SK-N-SH treated with all-trans-retinoic acid at 6 μM for 48 hours (cell line): ENCODE data around the gene ELAVL1.

Experiments used
- ATAC-seq: fragments of 200-7000 bp; cut with Tn5 transposase; 3 replicates; pipeline ENCODE4 v1.9.1; 2020; ENCODE audit warnings: mild to moderate bottlenecking, moderate library complexity
- ARNTL ChIP-seq: fragments of 450-650 bp; formaldehyde crosslinking; IDR thresholded peaks from 2 replicates; pipeline ENCODE4 v1.5.0; 2020; ENCODE audit warnings: low read depth, mild to moderate bottlenecking, moderate library complexity, borderline replicate concordance
- BACH2 ChIP-seq: fragments of 250-450 bp; sonication (Bioruptor Pico); IDR thresholded peaks from 2 replicates; pipeline ENCODE4 v1.9.0; 2021; ENCODE audit warnings: mild to moderate bottlenecking, borderline replicate concordance
- CREB5 ChIP-seq: fragments of 250-450 bp; sonication (Bioruptor Pico); IDR thresholded peaks from 2 replicates; pipeline ENCODE4 v1.5.1; 2020; ENCODE audit warnings: low read depth, mild to moderate bottlenecking, moderate library complexity
- CSDC2 ChIP-seq: fragments of 250-450 bp; sonication (Bioruptor Pico); IDR thresholded peaks from 2 replicates; pipeline ENCODE4 v1.5.0; 2020; ENCODE audit warnings: mild to moderate bottlenecking, moderate library complexity
- ESRRG ChIP-seq: fragments of 250-450 bp; sonication (Bioruptor Pico); IDR thresholded peaks from 2 replicates; pipeline ENCODE4 v1.6.1; 2021; ENCODE audit warnings: mild to moderate bottlenecking
- GLIS3 ChIP-seq: fragments of 250-450 bp; sonication (Bioruptor Pico); IDR thresholded peaks from 2 replicates; pipeline ENCODE4 v1.5.0; 2020; ENCODE audit warnings: mild to moderate bottlenecking, moderate library complexity
- ISL1 ChIP-seq: fragments of 250-450 bp; sonication (Bioruptor Pico); IDR thresholded peaks from 2 replicates; pipeline ENCODE4 v2.1.2; 2022; ENCODE audit warnings: mild to moderate bottlenecking, moderate library complexity
- OSR1 ChIP-seq: fragments of 250-450 bp; sonication (Bioruptor Pico); IDR thresholded peaks from 2 replicates; pipeline ENCODE4 v1.8.0; 2022; ENCODE audit warnings: moderate library complexity, mild to moderate bottlenecking, inconsistent platforms
- PATZ1 ChIP-seq: fragments of 250-450 bp; sonication (Bioruptor Pico); IDR thresholded peaks from 2 replicates; pipeline ENCODE4 v1.8.0; 2020; ENCODE audit warnings: mild to moderate bottlenecking, moderate library complexity, borderline replicate concordance
- POU6F1 ChIP-seq: fragments of 250-450 bp; sonication (Bioruptor Pico); IDR thresholded peaks from 2 replicates; pipeline ENCODE4 v1.8.0; 2021; ENCODE audit warnings: low read depth, mild to moderate bottlenecking, moderate library complexity, borderline replicate concordance
- PPARA ChIP-seq: fragments of 250-450 bp; sonication (Bioruptor Pico); IDR thresholded peaks from 2 replicates; pipeline ENCODE4 v1.5.0; 2020; ENCODE audit warnings: mild to moderate bottlenecking, borderline replicate concordance
- RARB ChIP-seq: fragments of 250-450 bp; sonication (Bioruptor Pico); IDR thresholded peaks from 2 replicates; pipeline ENCODE4 v1.8.0; 2021; ENCODE audit warnings: mild to moderate bottlenecking, moderate library complexity
- SNAI2 ChIP-seq: fragments of 250-450 bp; sonication (Bioruptor Pico); IDR thresholded peaks from 2 replicates; pipeline ENCODE4 v1.5.0; 2020; ENCODE audit warnings: mild to moderate bottlenecking, moderate library complexity
- TCF4 ChIP-seq: fragments of 250-450 bp; sonication (Bioruptor Pico); IDR thresholded peaks from 2 replicates; pipeline ENCODE4 v1.8.0; 2021; ENCODE audit warnings: mild to moderate bottlenecking, moderate library complexity, borderline replicate concordance
- TOX ChIP-seq: fragments of 250-450 bp; sonication (Bioruptor Pico); IDR thresholded peaks from 2 replicates; pipeline ENCODE4 v1.8.0; 2021; ENCODE audit warnings: mild to moderate bottlenecking, moderate library complexity, borderline replicate concordance
- ZC3H10 ChIP-seq: fragments of 250-450 bp; sonication (Bioruptor Pico); IDR thresholded peaks from 2 replicates; pipeline ENCODE4 v1.5.1; 2021; ENCODE audit warnings: mild to moderate bottlenecking, moderate library complexity
- ZFP3 ChIP-seq: fragments of 250-450 bp; sonication (Bioruptor Pico); IDR thresholded peaks from 2 replicates; pipeline ENCODE4 v1.5.0; 2020; ENCODE audit warnings: mild to moderate bottlenecking, moderate library complexity
- ZFP30 ChIP-seq: fragments of 450-650 bp; formaldehyde crosslinking; IDR thresholded peaks from 2 replicates; pipeline ENCODE4 v1.5.0; 2022; ENCODE audit warnings: mild to moderate bottlenecking, moderate library complexity
- ZNF565 ChIP-seq: fragments of 450-650 bp; formaldehyde crosslinking; conservative IDR thresholded peaks from 2 replicates; pipeline ENCODE4 v1.5.0; 2020; ENCODE audit warnings: low read depth, mild to moderate bottlenecking, moderate library complexity
- ZNF70 ChIP-seq: fragments of 450-650 bp; formaldehyde crosslinking; IDR thresholded peaks from 2 replicates; pipeline ENCODE4 v1.5.0; 2020; ENCODE audit warnings: mild to moderate bottlenecking, moderate library complexity
- ZNF8 ChIP-seq: fragments of 450-650 bp; formaldehyde crosslinking; IDR thresholded peaks from 2 replicates; pipeline ENCODE4 v1.5.0; 2020; ENCODE audit warnings: mild to moderate bottlenecking, moderate library complexity
- TF ChIP-seq, protein P1 (sequence below): fragments of 250-450 bp; sonication (Bioruptor Pico); IDR thresholded peaks from 2 replicates; pipeline ENCODE4 v1.5.1; 2021; ENCODE audit warnings: mild to moderate bottlenecking, moderate library complexity
- TF ChIP-seq, protein P2 (sequence below): fragments of 250-450 bp; sonication (Bioruptor Pico); IDR thresholded peaks from 2 replicates; pipeline ENCODE4 v1.5.0; 2020; ENCODE audit warnings: mild to moderate bottlenecking, moderate library complexity

The ELAVL1 gene

DNA sequence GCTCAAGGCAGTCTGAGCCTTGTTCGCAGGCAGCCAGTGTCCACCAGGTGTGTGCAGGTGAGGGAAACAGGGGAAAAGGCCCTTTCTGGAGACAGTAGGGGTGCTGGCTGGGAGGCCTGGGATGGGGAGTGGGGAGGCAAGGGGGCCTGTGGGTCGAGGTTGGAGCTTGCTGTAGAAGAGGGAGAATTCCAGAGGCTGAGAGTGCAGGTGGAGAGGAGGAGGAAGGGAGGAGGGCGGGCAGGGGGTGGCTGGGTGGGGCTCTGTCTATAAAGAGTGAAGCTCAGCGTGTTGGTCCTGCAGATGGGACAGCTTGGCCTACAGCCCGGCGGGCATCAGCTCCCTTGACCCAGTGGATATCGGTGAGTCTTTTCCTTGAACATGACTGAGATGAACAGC is 47.0 kb upstream of the ELAVL1 start, which contains the start of gene CCL25:
Gene CCL25 (plus strand): TSS at position 297 of the 396 bp plus-strand sequence. CDS start 290 bp downstream, outside the sequence.
- no peak for ATAC-seq
- TF ChIP-seq PPARA (CRISPR knock-in tag) (no peak), ZNF565 (CRISPR knock-in tag) (no peak)

- no peak for TF ChIP-seq POU6F1 (CRISPR knock-in tag)
- no peak for TF ChIP-seq ZNF565 (CRISPR knock-in tag)
- no peak for TF ChIP-seq TCF4 (CRISPR knock-in tag)
- TF ChIP-seq, protein P1, sequence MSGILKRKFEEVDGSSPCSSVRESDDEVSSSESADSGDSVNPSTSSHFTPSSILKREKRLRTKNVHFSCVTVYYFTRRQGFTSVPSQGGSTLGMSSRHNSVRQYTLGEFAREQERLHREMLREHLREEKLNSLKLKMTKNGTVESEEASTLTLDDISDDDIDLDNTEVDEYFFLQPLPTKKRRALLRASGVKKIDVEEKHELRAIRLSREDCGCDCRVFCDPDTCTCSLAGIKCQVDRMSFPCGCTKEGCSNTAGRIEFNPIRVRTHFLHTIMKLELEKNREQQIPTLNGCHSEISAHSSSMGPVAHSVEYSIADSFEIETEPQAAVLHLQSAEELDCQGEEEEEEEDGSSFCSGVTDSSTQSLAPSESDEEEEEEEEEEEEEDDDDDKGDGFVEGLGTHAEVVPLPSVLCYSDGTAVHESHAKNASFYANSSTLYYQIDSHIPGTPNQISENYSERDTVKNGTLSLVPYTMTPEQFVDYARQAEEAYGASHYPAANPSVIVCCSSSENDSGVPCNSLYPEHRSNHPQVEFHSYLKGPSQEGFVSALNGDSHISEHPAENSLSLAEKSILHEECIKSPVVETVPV (CRISPR knock-in tag), result no peak
- TF ChIP-seq RARB (CRISPR knock-in tag), result no peak
- no peak for TF ChIP-seq ARNTL (CRISPR knock-in tag)
- TF ChIP-seq GLIS3 (CRISPR knock-in tag), result no peak
- no peak for TF ChIP-seq PATZ1
- no peak for TF ChIP-seq ZC3H10
- TF ChIP-seq ZNF70 (CRISPR knock-in tag), result no peak
- TF ChIP-seq SNAI2 (CRISPR knock-in tag), result no peak
- TF ChIP-seq TOX (CRISPR knock-in tag), result no peak
- no peak for TF ChIP-seq ZNF8
- no peak for TF ChIP-seq ZFP30
- no peak for TF ChIP-seq ZFP3 (CRISPR knock-in tag)
- TF ChIP-seq, protein P2, sequence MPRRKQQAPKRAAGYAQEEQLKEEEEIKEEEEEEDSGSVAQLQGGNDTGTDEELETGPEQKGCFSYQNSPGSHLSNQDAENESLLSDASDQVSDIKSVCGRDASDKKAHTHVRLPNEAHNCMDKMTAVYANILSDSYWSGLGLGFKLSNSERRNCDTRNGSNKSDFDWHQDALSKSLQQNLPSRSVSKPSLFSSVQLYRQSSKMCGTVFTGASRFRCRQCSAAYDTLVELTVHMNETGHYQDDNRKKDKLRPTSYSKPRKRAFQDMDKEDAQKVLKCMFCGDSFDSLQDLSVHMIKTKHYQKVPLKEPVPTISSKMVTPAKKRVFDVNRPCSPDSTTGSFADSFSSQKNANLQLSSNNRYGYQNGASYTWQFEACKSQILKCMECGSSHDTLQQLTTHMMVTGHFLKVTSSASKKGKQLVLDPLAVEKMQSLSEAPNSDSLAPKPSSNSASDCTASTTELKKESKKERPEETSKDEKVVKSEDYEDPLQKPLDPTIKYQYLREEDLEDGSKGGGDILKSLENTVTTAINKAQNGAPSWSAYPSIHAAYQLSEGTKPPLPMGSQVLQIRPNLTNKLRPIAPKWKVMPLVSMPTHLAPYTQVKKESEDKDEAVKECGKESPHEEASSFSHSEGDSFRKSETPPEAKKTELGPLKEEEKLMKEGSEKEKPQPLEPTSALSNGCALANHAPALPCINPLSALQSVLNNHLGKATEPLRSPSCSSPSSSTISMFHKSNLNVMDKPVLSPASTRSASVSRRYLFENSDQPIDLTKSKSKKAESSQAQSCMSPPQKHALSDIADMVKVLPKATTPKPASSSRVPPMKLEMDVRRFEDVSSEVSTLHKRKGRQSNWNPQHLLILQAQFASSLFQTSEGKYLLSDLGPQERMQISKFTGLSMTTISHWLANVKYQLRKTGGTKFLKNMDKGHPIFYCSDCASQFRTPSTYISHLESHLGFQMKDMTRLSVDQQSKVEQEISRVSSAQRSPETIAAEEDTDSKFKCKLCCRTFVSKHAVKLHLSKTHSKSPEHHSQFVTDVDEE, result no peak
- no peak for TF ChIP-seq PPARA (CRISPR knock-in tag)
- ATAC-seq, result peak; percentile 94
These were observed 45.0 kb upstream of the ELAVL1 start for GRCh38 chr19:8050274-8051096.

DNA sequence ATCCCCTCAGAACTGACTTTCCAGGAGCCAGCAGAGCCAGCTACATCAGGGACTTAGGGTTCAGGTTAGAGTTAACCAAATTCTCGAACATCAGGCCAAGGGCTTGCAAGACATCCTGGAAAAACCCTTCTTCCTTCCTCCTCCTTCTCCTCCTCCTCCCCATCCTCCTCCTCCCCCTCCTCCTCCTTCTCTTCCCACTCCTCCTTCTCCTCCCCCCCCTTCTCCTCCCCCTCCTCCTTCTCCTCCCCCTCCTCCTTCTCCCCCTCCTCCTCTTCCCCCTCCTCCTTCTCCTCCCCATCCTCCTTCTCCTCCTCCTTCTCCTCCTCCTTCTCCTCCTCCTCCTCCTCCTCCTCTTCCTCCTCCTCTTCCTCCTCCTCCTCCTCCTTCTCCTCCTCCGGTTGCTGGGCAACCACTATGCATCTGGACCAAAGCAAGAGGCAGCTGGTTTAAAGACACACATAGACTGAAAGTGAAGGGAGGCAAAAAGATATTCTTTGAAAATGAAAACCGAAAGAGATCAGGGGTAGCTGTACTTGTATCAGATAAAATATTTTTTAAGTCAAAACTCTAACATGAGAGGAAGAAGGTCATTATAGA is 41.2 kb upstream of the ELAVL1 start:
- no peak for ATAC-seq
- TF ChIP-seq CREB5 (no peak), OSR1 (CRISPR knock-in tag) (no peak), PPARA (CRISPR knock-in tag) (no peak), TOX (CRISPR knock-in tag) (no peak), RARB (CRISPR knock-in tag) (no peak), ZFP3 (CRISPR knock-in tag) (no peak), TCF4 (CRISPR knock-in tag) (no peak), ZNF70 (CRISPR knock-in tag) (no peak), CSDC2 (CRISPR knock-in tag) (no peak), ISL1 (no peak), ZNF8 (no peak), ZNF565 (CRISPR knock-in tag) (no peak), ARNTL (CRISPR knock-in tag) (no peak), ESRRG (CRISPR knock-in tag) (no peak), BACH2 (no peak)
- TF ChIP-seq, protein P1 (CRISPR knock-in tag), result no peak
